Neural cell (in vitro differentiated cells): ENCODE measurements around the gene TMEM187. TPM values are rescaled to one million over a fixed set of nuclear protein-coding genes. Genes with fewer than 3 reads are reported as not detected.

Experiments
- H2AFZ ChIP-seq: fragments of 200-600, 300-800 bp; sonication (generic), shearing (Covaris generic); 2 replicates; pipeline ENCODE4 v1.6.0; 2014; ENCODE audit warnings: low read depth, mild to moderate bottlenecking, antibody characterized with exemption, low read length, moderate library complexity
- H3F3A ChIP-seq: fragments of 200-600 bp; shearing (Covaris generic); 2 replicates; pipeline ENCODE4 v1.6.1; 2016; ENCODE audit warnings: mild to moderate bottlenecking, moderate library complexity, mixed read lengths, antibody characterized with exemption, low read length; ENCODE audit not compliant: insufficient read depth, poor library complexity, severe bottlenecking
- H3K27ac ChIP-seq: fragments of 200-600, 300-800 bp; sonication (generic), shearing (Covaris generic); 2 replicates; pipeline ENCODE4 v1.5.1; 2014; ENCODE audit warnings: mild to moderate bottlenecking, low read length, moderate library complexity
- H3K27me3 ChIP-seq: fragments of 300-800, 200-600 bp; sonication (generic), shearing (Covaris generic); 2 replicates; pipeline ENCODE4 v1.6.0; 2014; ENCODE audit warnings: mild to moderate bottlenecking, low read depth, low read length, moderate library complexity; ENCODE audit not compliant: insufficient read depth
- H3K36me3 ChIP-seq: fragments of 300-800, 200-600 bp; sonication (generic), shearing (Covaris generic); 2 replicates; pipeline ENCODE4 v1.5.1; 2014; ENCODE audit warnings: mild to moderate bottlenecking, antibody characterized with exemption, low read length, moderate library complexity; ENCODE audit not compliant: insufficient read depth
- H3K4me2 ChIP-seq: fragments of 300-800, 200-600 bp; sonication (generic), shearing (Covaris generic); 2 replicates; pipeline ENCODE4 v1.6.0; 2014; ENCODE audit warnings: mild to moderate bottlenecking, low read length
- H3K4me3 ChIP-seq: fragments of 300-800, 200-600 bp; sonication (generic), shearing (Covaris generic); 2 replicates; pipeline ENCODE4 v1.5.1; 2014; ENCODE audit warnings: mild to moderate bottlenecking, low read length, moderate library complexity
- H3K79me2 ChIP-seq: fragments of 200-600 bp; shearing (Covaris generic); replicated peaks from 2 replicates; pipeline ENCODE4 v1.6.0; 2014; ENCODE audit warnings: mild to moderate bottlenecking, low read length, moderate library complexity; ENCODE audit not compliant: insufficient read depth
- H3K9ac ChIP-seq: fragments of 300-800, 200-600 bp; sonication (generic), shearing (Covaris generic); 2 replicates; pipeline ENCODE4 v1.6.1; 2016; ENCODE audit warnings: mild to moderate bottlenecking, low read length, mixed read lengths
- H3K9me2 ChIP-seq: fragments of 200-600 bp; shearing (Covaris generic); 2 replicates; pipeline ENCODE4 v1.6.1; 2016; ENCODE audit warnings: mild to moderate bottlenecking, low read length, mixed read lengths; ENCODE audit not compliant: insufficient read depth
- H3K9me3 ChIP-seq: fragments of 200-600, 300-800 bp; sonication (generic), shearing (Covaris generic); 2 replicates; pipeline ENCODE4 v1.6.1; 2016; ENCODE audit warnings: mild to moderate bottlenecking, mixed run types, low read length, moderate library complexity, mixed read lengths
- H4K20me1 ChIP-seq: fragments of 200-600 bp; shearing (Covaris generic); 2 replicates; pipeline ENCODE4 v1.6.1; 2016; ENCODE audit warnings: mild to moderate bottlenecking, mixed run types; ENCODE audit not compliant: insufficient read depth
- EP300 ChIP-seq: fragments of 450-650 bp; conservative IDR thresholded peaks from 2 replicates; pipeline ENCODE4 v1.6.1; 2014; ENCODE audit warnings: antibody characterized with exemption, mild to moderate bottlenecking, moderate library complexity; ENCODE audit not compliant: poor library complexity, severe bottlenecking
- EZH2 ChIP-seq: fragments of 200-600, 300-800 bp; shearing (Covaris generic), sonication (generic); IDR thresholded peaks from 2 replicates; pipeline ENCODE4 v1.6.1; 2014; ENCODE audit warnings: antibody characterized with exemption, low read length, borderline replicate concordance, mild to moderate bottlenecking; ENCODE audit not compliant: insufficient read depth, poor library complexity, severe bottlenecking
- MXI1 ChIP-seq: fragments of 450-650 bp; conservative IDR thresholded peaks from 2 replicates; pipeline ENCODE4 v1.6.1; 2014; ENCODE audit warnings: antibody characterized with exemption, mild to moderate bottlenecking; ENCODE audit not compliant: poor library complexity, severe bottlenecking
- POLR2AphosphoS5 ChIP-seq: IDR thresholded peaks from 2 replicates; pipeline ENCODE4 v1.6.1; 2012
- RAD21 ChIP-seq: fragments of 450-650 bp; conservative IDR thresholded peaks from 2 replicates; pipeline ENCODE4 v1.6.1; 2014; ENCODE audit warnings: antibody characterized with exemption, mild to moderate bottlenecking, moderate library complexity
- REST ChIP-seq: IDR thresholded peaks from 2 replicates; pipeline ENCODE4 v1.6.1; 2012; ENCODE audit warnings: borderline replicate concordance
- SMC3 ChIP-seq: fragments of 450-650 bp; conservative IDR thresholded peaks from 2 replicates; pipeline ENCODE4 v1.6.1; 2014; ENCODE audit warnings: antibody characterized with exemption, mild to moderate bottlenecking, moderate library complexity; ENCODE audit not compliant: poor library complexity
- TAF1 ChIP-seq: IDR thresholded peaks from 2 replicates; pipeline ENCODE4 v1.6.1; 2012; ENCODE audit warnings: low read depth
- polyA plus RNA-seq: library from polyadenylated mRNA; depleted of rRNA; stranded (reverse); fragments of >200 nt; gene quantifications from 2 replicates; pipeline ENCODE4 v1.2.3, GENCODE V29; 2014
- TF ChIP-seq, protein P1 (sequence below): fragments of 450-650 bp; IDR thresholded peaks from 2 replicates; pipeline ENCODE4 v1.5.1; 2014; ENCODE audit warnings: antibody characterized with exemption, mild to moderate bottlenecking, moderate library complexity; ENCODE audit not compliant: poor library complexity, severe bottlenecking

TMEM187 gene
- polyA plus RNA-seq, 1 donor from 2014 or later = 5.2 TPM

DNA sequence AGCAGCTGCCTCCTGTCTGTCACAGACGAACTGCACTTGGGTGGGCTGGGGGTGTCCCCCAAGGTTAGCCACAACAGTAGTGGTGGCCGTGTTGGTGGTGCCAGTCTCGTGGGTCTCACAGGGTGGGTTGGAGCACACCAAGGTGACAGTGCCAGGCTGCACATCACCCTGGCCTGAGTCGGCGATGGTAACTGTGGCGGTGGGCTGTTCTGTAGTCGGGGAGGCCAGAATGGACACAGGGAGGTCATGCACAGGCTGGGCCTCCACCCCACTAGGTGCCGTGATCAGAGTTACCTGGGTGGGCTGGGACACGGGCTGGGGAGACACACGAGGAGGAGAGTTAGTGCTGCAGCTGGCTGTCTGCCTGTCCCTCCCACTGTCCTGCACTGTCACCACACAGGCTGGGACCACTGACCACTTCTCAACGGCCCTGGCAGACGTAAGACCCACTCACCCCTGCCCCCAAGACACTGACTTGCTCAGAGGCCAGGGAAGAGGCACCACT, 17.3 kb upstream of the TMEM187 start:
- no peaks in the 10 kb centered on the region for H3F3A ChIP-seq
- no peaks in the 10 kb centered on the region for H3K9me2 ChIP-seq
- H2AFZ ChIP-seq = no peak overlapping the region
- no peak overlapping the region for H3K27ac ChIP-seq
- TF ChIP-seq TAF1 (no peak), EZH2 (no peak), EP300 (no peak), POLR2AphosphoS5 (no peak), SMC3 (no peak), MXI1 (no peak), REST (no peak), RAD21 (no peak)
- TF ChIP-seq, protein P1, sequence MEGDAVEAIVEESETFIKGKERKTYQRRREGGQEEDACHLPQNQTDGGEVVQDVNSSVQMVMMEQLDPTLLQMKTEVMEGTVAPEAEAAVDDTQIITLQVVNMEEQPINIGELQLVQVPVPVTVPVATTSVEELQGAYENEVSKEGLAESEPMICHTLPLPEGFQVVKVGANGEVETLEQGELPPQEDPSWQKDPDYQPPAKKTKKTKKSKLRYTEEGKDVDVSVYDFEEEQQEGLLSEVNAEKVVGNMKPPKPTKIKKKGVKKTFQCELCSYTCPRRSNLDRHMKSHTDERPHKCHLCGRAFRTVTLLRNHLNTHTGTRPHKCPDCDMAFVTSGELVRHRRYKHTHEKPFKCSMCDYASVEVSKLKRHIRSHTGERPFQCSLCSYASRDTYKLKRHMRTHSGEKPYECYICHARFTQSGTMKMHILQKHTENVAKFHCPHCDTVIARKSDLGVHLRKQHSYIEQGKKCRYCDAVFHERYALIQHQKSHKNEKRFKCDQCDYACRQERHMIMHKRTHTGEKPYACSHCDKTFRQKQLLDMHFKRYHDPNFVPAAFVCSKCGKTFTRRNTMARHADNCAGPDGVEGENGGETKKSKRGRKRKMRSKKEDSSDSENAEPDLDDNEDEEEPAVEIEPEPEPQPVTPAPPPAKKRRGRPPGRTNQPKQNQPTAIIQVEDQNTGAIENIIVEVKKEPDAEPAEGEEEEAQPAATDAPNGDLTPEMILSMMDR = no peak
- H4K20me1 ChIP-seq = no peaks in the 10 kb centered on the region
- H3K9me3 ChIP-seq = no peaks in the 10 kb centered on the region
- no peak overlapping the region for H3K9ac ChIP-seq
- no peaks in the 10 kb centered on the region for H3K27me3 ChIP-seq
- H3K36me3 ChIP-seq = no peaks in the 10 kb centered on the region
- H3K79me2 ChIP-seq = no peaks in the 10 kb centered on the region
- no peak overlapping the region for H3K4me2 ChIP-seq
- no peak overlapping the region for H3K4me3 ChIP-seq

GRCh38 chrX:153956044-153956907, 16.3 kb upstream of the TMEM187 start:
- H3K9ac ChIP-seq = no peak overlapping the region
- no peaks in the 10 kb centered on the region for H3K36me3 ChIP-seq
- no peaks in the 10 kb centered on the region for H4K20me1 ChIP-seq
- no peak overlapping the region for H2AFZ ChIP-seq
- H3K4me3 ChIP-seq = no peak overlapping the region
- no peak overlapping the region for H3K4me2 ChIP-seq
- TF ChIP-seq EP300 (no peak), POLR2AphosphoS5 (peak; percentile 20)
- no peaks in the 10 kb centered on the region for H3K27me3 ChIP-seq
- H3F3A ChIP-seq = no peaks in the 10 kb centered on the region
- no peaks in the 10 kb centered on the region for H3K9me3 ChIP-seq
- H3K27ac ChIP-seq = no peak overlapping the region
- H3K9me2 ChIP-seq = no peaks in the 10 kb centered on the region
- H3K79me2 ChIP-seq = no peaks in the 10 kb centered on the region
